Cardiac fibroblast (primary cell): ENCODE measurements around the gene BDNF.
A peak's percentile ranks its signal among the peaks of the same experiment; 100 is the strongest.
"Not testable (repeated sequence)": the region's sequence is repeated elsewhere in the genome, so short reads cannot be mapped to it uniquely, and the experiment has no call there.

Experiments
- DNase-seq, 2 donors: peaks; one replicate each; pipeline versions ENCODE4 v3.0.0 to v3.0.0-alpha.2; 2010; ENCODE audit warnings: low read depth in 2 of 2
- H3K4me3 ChIP-seq, 2 donors: replicated peaks in 1 of 2; 1 replicate in 1 of 2; 2 replicates in 1 of 2; pipeline ENCODE4 v1.5.1; 2011; ENCODE audit warnings: low read depth in 2 of 2, low read length in 2 of 2, mild to moderate bottlenecking in 2 of 2, moderate library complexity in 1 of 2
- CTCF ChIP-seq: IDR thresholded peaks from one replicate; pipeline ENCODE4 v1.5.1; 2011; ENCODE audit warnings: low read depth, mild to moderate bottlenecking, low read length, inconsistent platforms

The BDNF gene

GRCh38 chr11:27672836-27673464 is 27.3 kb downstream of the BDNF start:
- no peak for TF ChIP-seq CTCF
- no peak overlapping the region for H3K4me3 ChIP-seq
- peak in 1 of 2 donors; percentile 74 for DNase-seq

GRCh38 chr11:27665508-27666101 is 34.6 kb downstream of the BDNF start:
- not testable (repeated sequence) for DNase-seq, H3K4me3 ChIP-seq

GRCh38 chr11:27663326-27663725 is 36.9 kb downstream of the BDNF start:
- H3K4me3 ChIP-seq = no peak overlapping the region
- TF ChIP-seq CTCF = no peak
- peak in 1 of 2 donors; percentile 26 for DNase-seq

- no peak overlapping the region for H3K4me3 ChIP-seq
- no peak for DNase-seq
- no peak for TF ChIP-seq CTCF
These were observed 40.1 kb downstream of the BDNF start for GRCh38 chr11:27660171-27660570.

GRCh38 chr11:27658535-27659236 is 41.6 kb downstream of the BDNF start:
- no peak for TF ChIP-seq CTCF
- no peak overlapping the region for H3K4me3 ChIP-seq
- no peak for DNase-seq

GRCh38 chr11:27656806-27657483 is 43.3 kb downstream of the BDNF start:
- no peak overlapping the region for H3K4me3 ChIP-seq
- no peak for TF ChIP-seq CTCF
- no peak for DNase-seq

GRCh38 chr11:27656320-27656719 is 43.9 kb downstream of the BDNF start:
- DNase-seq = no peak
- no peak for TF ChIP-seq CTCF
- no peak overlapping the region for H3K4me3 ChIP-seq
